GM10266 (cell line): ENCODE data around the gene ILDR2.

ENCODE experiments used
- DNase-seq: peaks from one replicate; pipeline ENCODE4 v3.0.0; 2012; ENCODE audit errors: extremely low spot score
- CTCF ChIP-seq: IDR thresholded peaks from 2 replicates; pipeline ENCODE4 v1.5.1; 2012; ENCODE audit warnings: mild to moderate bottlenecking, low read depth; ENCODE audit not compliant: control insufficient read depth, insufficient read depth; ENCODE audit errors: missing control alignments

The ILDR2 gene

GRCh38 chr1:166915042-166915441, 60.3 kb downstream of the ILDR2 start:
- no peak for DNase-seq
- no peak for TF ChIP-seq CTCF

GRCh38 chr1:166914111-166914510, 61.2 kb downstream of the ILDR2 start:
- no peak for DNase-seq

GRCh38 chr1:166911624-166912023, 63.7 kb downstream of the ILDR2 start:
- TF ChIP-seq CTCF: no peak

More at GRCh38 chr1:166914111-166914510, 61.2 kb downstream of the ILDR2 start:
- no peak for TF ChIP-seq CTCF

GRCh38 chr1:166910396-166910994, 64.8 kb downstream of the ILDR2 start:
- peak; percentile 80 for DNase-seq
- peak; percentile 83 for TF ChIP-seq CTCF

More at GRCh38 chr1:166911624-166912023, 63.7 kb downstream of the ILDR2 start:
- DNase-seq: no peak

GRCh38 chr1:166908942-166909341, 66.4 kb downstream of the ILDR2 start:
- DNase-seq: no peak
- no peak for TF ChIP-seq CTCF

GRCh38 chr1:166907763-166908162, 67.6 kb downstream of the ILDR2 start:
- DNase-seq: no peak

More at GRCh38 chr1:166907763-166908162, 67.6 kb downstream of the ILDR2 start:
- TF ChIP-seq CTCF: no peak
